ENCODE results near the gene SH3BP1.
"Not testable (repeated sequence)": the region's sequence is repeated elsewhere in the genome, so short reads cannot be mapped to it uniquely, and the experiment has no call there.

SH3BP1 gene

DNA sequence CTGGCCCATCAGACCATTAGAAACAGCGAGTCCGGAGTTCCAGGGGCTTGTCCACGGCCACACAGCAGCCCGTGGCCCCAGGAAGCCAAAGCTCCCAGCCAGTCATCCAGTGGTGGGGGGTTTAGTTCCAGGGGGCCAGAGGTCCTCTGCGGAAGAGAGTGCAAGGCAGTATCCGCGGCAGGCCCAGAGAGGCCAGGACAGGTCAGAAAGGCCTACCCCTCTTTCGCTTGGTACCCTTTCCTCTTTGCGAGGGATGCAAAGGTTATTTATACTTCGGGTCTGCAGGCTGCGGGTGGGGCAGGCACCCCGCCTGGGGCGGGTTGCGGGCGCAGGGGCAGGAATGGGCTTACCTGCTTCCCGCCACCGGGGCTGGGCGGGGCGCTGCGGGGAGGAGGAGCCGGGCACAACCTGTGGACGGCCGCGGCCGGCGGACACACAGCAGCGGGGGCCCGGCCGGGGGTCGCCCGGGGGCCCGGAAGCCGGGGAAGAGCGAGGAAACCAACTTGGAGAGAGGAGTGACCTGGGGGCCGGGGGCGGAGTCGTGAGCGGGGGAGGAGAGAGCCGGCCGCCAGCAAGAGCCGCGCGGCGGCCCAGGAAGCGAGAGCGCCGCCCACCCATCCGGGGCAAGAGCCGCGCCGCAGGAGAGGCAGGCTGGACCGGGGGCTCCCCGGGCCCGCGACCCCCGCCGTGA lies at the start of gene SH3BP1:
Gene SH3BP1, plus strand, starts transcription at position 600 of the 691 bp plus-strand sequence. CDS start 119 bp downstream, outside the sequence.
- DNase-seq = peak; percentile 44

GRCh38 chr22:37591081-37591480 lies 48.4 kb upstream of the SH3BP1 start:
- not testable (repeated sequence) for DNase-seq

DNA sequence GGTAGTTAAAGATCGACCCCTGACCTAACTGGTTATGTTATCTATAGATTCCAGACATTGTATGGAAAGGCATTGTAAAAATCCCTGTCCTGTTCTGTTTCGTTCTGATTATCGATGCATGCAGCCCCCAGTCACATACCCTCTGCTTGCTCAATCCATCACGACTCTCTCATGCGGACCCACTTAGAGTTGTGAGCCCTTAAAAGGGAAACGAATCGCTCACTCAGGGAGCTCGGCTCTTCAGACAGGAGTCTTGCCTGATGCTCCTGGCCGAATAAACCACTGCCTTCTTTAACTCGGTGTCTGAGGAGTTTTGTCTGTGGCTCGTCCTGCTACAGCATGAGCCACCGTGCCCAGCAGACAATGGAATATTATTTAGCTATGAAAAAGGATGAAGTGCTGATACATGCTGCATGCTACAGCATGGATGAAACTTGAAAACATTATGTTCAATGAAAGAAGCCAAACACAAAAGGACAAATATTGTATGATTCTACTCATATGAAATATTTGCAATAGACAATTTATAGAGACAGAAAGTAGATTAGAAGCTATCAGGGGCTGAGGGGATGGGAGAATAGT lies 47.6 kb upstream of the SH3BP1 start:
- no peak for DNase-seq

DNA sequence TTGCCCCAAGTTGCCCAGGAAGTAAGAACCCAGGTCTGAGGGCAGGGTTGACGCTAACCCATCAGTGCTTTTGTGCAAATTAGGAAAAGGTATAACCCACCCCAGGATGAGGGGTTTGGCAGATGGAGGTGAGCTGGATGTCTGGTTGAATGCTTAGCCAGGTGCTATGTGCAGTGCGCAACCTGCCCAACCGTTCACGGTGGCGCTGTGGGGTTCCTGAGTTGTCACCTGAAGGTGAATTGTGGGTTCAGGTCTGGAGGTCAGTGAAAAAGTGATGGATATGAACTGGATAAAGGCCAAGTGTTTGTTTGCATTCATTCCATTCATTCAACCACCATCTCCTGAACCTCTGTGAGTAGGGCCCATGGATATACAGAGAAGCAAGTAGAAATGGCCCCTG lies 45.2 kb upstream of the SH3BP1 start:
- DNase-seq = no peak

- no peak for DNase-seq
Observed at GRCh38 chr22:37599153-37599552, 40.3 kb upstream of the SH3BP1 start.

- DNase-seq = no peak
Observed at GRCh38 chr22:37601203-37601539, 38.3 kb upstream of the SH3BP1 start.

DNA sequence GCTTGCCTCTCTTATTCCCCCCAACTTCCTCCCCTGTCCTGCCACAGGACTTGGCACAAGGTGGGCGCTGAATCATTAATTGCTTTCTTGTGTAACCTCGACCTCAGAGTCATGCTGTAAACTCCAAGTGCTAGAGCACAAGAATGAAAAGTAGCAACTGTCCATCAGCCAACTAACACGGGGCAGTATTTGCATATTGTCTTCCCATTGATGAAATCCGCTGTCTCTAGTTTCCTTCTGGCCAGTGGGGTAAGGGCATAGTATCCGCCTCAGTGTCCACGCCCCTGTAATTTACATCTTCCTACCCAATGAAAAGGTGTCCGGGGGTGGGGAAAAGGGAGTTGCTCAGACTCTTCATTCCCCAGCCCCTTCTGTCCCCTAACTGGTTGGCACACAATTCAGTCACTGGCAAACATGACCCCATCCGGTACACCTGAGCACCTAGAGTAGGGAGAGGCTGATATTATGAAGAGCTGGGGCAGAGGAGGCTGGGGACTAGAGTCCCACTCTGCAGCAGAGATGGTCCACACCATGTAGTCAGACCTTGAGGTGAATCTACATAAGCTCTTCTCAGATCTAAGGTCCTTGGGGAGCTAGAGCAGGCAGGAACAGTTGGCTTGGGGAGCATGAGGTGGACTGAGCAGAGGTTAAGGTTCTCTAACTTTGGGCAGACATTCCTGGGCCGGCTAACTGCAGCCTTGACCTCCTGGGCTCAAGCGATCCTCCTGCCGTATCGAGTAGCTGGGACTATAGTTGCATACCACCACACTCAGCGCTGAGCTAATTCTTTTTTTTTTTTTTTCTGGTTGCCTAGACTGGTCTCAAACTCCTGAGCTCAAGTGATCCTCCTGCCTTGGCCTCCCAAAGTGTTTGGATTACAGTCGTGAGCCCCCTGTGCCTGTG lies 37.7 kb upstream of the SH3BP1 start:
- DNase-seq = no peak

- DNase-seq = not testable (repeated sequence)
Observed at GRCh38 chr22:37602546-37603277, 36.8 kb upstream of the SH3BP1 start.

GRCh38 chr22:37604074-37604473 lies 35.4 kb upstream of the SH3BP1 start:
- DNase-seq = no peak

DNA sequence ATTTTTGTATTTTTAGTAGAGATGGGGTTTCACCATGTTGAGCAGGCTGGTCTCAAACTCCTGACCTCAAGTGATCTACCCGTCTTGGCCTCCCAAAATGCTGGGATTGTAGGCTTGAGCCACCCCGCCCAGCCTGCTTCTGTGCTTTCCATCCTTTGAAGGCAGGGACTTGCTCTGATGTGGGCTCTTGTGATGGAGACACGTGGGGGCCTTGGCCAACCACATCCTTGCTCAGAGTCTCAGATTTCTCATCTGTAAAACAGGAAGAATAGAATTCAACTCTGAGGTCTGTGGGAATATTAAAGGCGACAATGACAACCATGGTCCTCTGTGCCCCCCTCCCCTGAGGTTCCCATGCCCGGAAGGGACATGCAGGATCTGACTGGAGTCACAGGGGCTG lies 34.6 kb upstream of the SH3BP1 start:
- no peak for DNase-seq

GRCh38 chr22:37607010-37607934 lies 32.2 kb upstream of the SH3BP1 start:
- DNase-seq = no peak

DNA sequence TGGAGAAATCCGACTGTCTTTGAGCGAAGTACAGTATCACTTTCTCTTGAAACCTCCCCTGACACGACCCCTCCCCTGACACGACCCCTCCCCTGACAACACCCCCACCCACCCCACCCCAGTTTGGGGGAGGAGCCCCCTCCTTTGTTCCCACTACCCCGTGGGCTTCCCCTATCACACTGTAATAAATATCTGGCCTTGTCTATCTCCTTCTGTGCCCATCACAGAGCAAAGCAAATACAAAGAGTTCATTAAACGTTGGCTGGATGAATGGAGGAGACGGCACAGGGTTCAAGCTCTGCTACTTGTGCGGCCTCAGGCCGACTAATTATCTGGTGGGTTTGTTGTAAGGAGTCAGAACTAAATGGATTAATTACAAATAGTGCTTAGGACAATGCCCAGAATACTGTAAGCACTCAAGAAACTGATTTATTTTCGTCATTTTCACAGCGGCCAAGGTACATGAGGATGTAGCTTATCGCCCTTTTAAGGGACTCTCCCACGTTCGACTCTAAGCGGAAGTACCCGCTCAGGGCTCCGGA lies 31.5 kb upstream of the SH3BP1 start:
- no peak for DNase-seq

- DNase-seq = peak; percentile 100
Observed at GRCh38 chr22:37608477-37609239, 30.8 kb upstream of the SH3BP1 start, which contains the start of gene GGA1. GGA1 (plus strand) TSS chr22:37608834; CDS start chr22:37608861, 27 bp downstream.

DNA sequence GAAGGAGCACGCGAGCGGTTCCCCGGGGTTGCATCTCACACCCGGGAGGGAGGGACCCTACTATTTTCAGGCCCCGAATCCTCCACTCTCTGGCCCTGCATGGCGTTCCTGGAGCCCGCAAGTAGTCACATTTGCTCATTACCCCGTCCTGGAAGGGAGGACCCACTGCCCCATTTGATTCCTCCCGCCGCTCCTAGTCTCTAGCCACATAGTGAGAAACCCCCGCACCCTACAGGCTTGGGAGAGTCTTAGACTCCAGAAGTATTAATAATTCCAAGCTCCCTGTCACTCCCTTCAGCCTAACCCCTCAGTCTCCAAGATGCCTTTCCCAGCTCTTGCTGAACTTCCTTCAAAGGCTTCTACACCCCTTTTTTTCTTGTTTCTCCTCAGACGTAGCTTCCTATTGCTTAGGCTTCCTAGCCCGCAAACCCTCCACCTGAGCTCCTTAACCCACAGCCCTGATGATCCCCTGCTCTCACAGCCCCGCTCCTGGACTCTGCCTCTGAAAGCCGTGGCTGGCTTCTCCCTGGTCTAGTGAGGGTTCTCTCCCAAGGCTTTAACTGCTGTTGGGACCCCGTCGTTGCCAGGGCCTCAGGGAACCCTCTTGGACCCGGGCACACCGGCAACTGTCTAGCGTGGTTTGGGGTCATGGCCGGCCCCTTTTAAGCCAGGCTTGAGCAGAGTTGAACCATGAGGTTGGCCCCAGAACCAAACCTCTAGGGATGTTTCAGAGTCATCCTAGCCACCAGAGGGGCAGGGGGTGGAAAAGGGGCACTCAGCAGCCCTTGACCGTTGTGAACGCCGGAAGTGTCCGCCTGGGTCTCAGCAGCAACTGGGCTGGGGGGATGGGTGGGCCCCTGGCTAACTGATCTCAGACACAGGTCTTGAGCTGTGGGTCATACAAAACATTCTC lies 30.0 kb upstream of the SH3BP1 start:
- no peak for DNase-seq

- not testable (repeated sequence) for DNase-seq
Observed at GRCh38 chr22:37610153-37610475, 29.4 kb upstream of the SH3BP1 start.

GRCh38 chr22:37610480-37611129 lies 28.9 kb upstream of the SH3BP1 start:
- no peak for DNase-seq

- DNase-seq = no peak
Observed at GRCh38 chr22:37611207-37611606, 28.3 kb upstream of the SH3BP1 start.

DNA sequence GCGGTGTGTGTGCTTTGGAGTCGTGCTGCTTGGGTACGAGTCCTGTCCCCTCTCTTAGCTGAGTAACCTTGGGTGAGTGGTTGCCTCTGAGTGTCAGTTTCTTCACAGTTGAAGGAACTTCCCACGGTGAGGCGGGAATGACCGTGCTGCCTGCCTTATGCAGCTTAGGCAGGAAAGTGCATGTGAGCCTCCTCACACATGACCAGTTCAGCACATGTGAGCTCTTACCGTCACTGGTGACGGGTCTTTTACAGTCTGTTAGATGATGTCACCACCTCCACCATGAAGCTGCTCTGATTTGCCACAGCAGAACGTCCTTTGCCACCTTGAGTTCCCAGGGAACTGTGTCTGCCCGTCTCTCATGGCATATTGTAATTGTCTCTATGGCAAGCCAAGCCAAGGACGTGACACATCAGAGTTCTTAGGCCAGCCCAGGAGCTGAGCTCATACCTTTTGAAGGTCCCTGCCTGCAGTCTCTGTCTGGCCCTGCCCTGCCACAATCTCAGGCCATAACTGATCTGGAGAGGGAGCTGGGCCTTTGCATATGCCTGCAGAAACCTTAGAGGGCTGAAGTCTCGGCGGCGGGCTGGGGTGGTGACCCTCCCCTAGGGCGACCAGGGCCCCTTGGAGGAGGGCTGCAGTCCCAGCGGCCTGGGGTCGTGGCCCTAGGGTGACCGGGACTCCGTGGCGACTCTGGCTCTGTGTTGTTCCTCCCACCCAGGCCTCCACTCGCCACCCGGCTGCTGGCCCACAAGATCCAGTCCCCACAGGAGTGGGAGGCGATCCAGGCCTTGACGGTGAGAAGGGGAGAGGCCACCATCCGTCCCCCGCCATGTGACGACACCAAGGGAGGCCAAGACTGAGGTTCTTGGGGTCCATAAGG lies 23.0 kb upstream of the SH3BP1 start:
- DNase-seq = no peak
